Panc1 (cell line): ENCODE results near the gene ZNF549. TPM values are rescaled to one million over a fixed set of nuclear protein-coding genes. Genes with fewer than 3 reads are reported as not detected.
A peak's percentile ranks its signal among the peaks of the same experiment; 100 is the strongest.

ENCODE experiments used
- ATAC-seq: fragments of 200-7000 bp; cut with Tn5 transposase; 2 replicates; pipeline ENCODE4 v1.9.1; 2020; ENCODE audit warnings: mild to moderate bottlenecking, moderate library complexity
- BruUV-seq: library from RNA; stranded (reverse); fragments of 400-500 nt; replicated peaks from 2 replicates; lab custom pipeline; 2021; lab: Mats Ljungman, UMichigan
- CTCF ChIA-PET: fragments of 300-600 bp; sonication (Branson Sonifier 250); formaldehyde crosslinking; loops from one replicate; lab custom pipeline; 2022; ENCODE audit warnings: antibody characterized with exemption; lab: Charles Lee
- POLR2A ChIA-PET: fragments of 300-600 bp; sonication (Branson Sonifier 250); formaldehyde crosslinking; loops from one replicate; lab custom pipeline; 2022; ENCODE audit warnings: antibody characterized with exemption; lab: Charles Lee
- DNase-seq: peaks from one replicate; pipeline ENCODE4 v3.0.0-alpha.2; 2010; ENCODE audit warnings: low read depth, low spot score
- H3K27ac ChIP-seq: 2 replicates; pipeline ENCODE4 v1.5.1; 2011; ENCODE audit warnings: mild to moderate bottlenecking, low read length, inconsistent platforms
- H3K27me3 ChIP-seq: fragments of 200-500 bp; sonication (Bioruptor generic); 2 replicates; pipeline ENCODE4 v1.6.0; 2014; ENCODE audit warnings: low read length, inconsistent platforms; ENCODE audit not compliant: control insufficient read depth, insufficient read depth
- H3K36me3 ChIP-seq: fragments of 200-500 bp; sonication (Bioruptor generic); 2 replicates; pipeline ENCODE4 v1.5.1; 2014; ENCODE audit warnings: inconsistent platforms, mild to moderate bottlenecking, low read length, moderate library complexity; ENCODE audit not compliant: control insufficient read depth, insufficient read depth
- H3K4me1 ChIP-seq: 2 replicates; pipeline ENCODE4 v1.5.1; 2011; ENCODE audit warnings: inconsistent platforms, mild to moderate bottlenecking, low read length, moderate library complexity; ENCODE audit not compliant: control insufficient read depth, insufficient read depth
- H3K4me3 ChIP-seq, 2 experiments: 2 replicates each; pipeline ENCODE4 v1.5.1; 2011 to 2012; ENCODE audit warnings: low read depth in 2 of 2, low read length in 2 of 2, mild to moderate bottlenecking in 2 of 2, inconsistent platforms in 1 of 2, moderate library complexity in 1 of 2
- H3K9me3 ChIP-seq: fragments of 200-500 bp; sonication (Bioruptor generic); 2 replicates; pipeline ENCODE4 v1.5.1; 2014; ENCODE audit warnings: low read depth, mild to moderate bottlenecking, inconsistent platforms, low read length, moderate library complexity; ENCODE audit not compliant: control insufficient read depth, insufficient read depth
- CTCF ChIP-seq: fragments of 450-650 bp; IDR thresholded peaks from 2 replicates; pipeline ENCODE4 v1.5.1; 2017; ENCODE audit warnings: mild to moderate bottlenecking
- POLR2AphosphoS5 ChIP-seq: IDR thresholded peaks from 2 replicates; pipeline ENCODE4 v1.6.1; 2012; ENCODE audit warnings: mild to moderate bottlenecking, low read depth, low read length, moderate library complexity
- REST ChIP-seq, 2 experiments: IDR thresholded peaks; 2 replicates each; pipeline ENCODE4 v1.6.1; 2011 to 2012; ENCODE audit warnings: low read depth in 2 of 2, control low read depth in 1 of 2, low read length in 1 of 2, mild to moderate bottlenecking in 1 of 2, moderate library complexity in 1 of 2; ENCODE audit not compliant: insufficient read depth in 1 of 2
- SIN3A ChIP-seq: IDR thresholded peaks from 2 replicates; pipeline ENCODE4 v1.6.1; 2012; ENCODE audit warnings: low read depth, mild to moderate bottlenecking, low read length, moderate library complexity, borderline replicate concordance; ENCODE audit not compliant: insufficient read depth
- TCF7L2 ChIP-seq: IDR thresholded peaks from 2 replicates; pipeline ENCODE4 v1.6.1; 2011; ENCODE audit warnings: mild to moderate bottlenecking, low read depth, low read length, inconsistent platforms
- in situ Hi-C: cut with HindIII; loops from 2 replicates; pipeline ENCODE4 v1.10.0; 2016; ENCODE audit warnings: low sequenced_read_pairs, low pct_unique_long_range_greater_than_20kb
- intact Hi-C: fragments of 100-400 bp; cut with micrococcal nuclease; formaldehyde crosslinking; loops from one replicate; pipeline ENCODE4 v1.10.0; 2022; ENCODE audit not compliant: unreplicated experiment
- total RNA-seq: library from RNA; stranded (reverse); gene quantifications from one replicate; pipeline ENCODE4 v1.2.1, GENCODE V29; 2021; ENCODE audit not compliant: unreplicated experiment

Gene ZNF549
- total RNA-seq, 1 experiment from 2014 or later, result not detected

- Histone ChIP-seq H3K36me3 (no peaks in the 10 kb centered on the region), H3K9me3 (peaks cover 23% of the 10 kb centered on the region; the same call in 1 of the 2 replicates), H3K4me1 (peaks cover 4% of the 10 kb centered on the region), H3K27ac (peak overlapping the region; percentile 64), H3K27me3 (no peaks in the 10 kb centered on the region), H3K4me3 (peak overlapping the region; percentile 74 to 79)
- TF ChIP-seq REST (IDR thresholded peaks at IDR 0.05; ENCODE audit: insufficient read depth in 1 of 2, low read depth in 2 of 2, low read length in 1 of 2) (no peak), CTCF (no peak)
- DNase-seq (no peak), ATAC-seq (no peak)
- CTCF ChIA-PET, result no interaction called here
- POLR2A ChIA-PET, result interaction anchor here (0.6 kb wide), 1 partner anchor 64 kb away, joined by 7 read pairs; no protein-coding TSS in a partner anchor
- in situ Hi-C loops, result no loop called here
- intact Hi-C loops, result no loop called here
- BruUV-seq, result no TSS peak
Measured at GRCh38 chr19:57599377-57599760, 72.2 kb downstream of the ZNF549 start.

GRCh38 chr19:57599761-57600383 lies 72.7 kb downstream of the ZNF549 start, which contains the start of gene ZNF530:
ZNF530 (plus strand) TSS chr19:57599885; CDS start chr19:57604346, 4,461 bp downstream.
- ChIA-PET POLR2A (interaction anchor here (0.6 kb wide), 1 partner anchor 64 kb away, joined by 7 read pairs; no protein-coding TSS in a partner anchor), CTCF (no interaction called here)
- peak; percentile 100 for ATAC-seq
- peak; percentile 74 for DNase-seq
- Histone ChIP-seq H3K27me3 (no peaks in the 10 kb centered on the region), H3K4me3 (peak within 1 kb of the TSS; percentile 74 to 79), H3K36me3 (no peaks in the 10 kb centered on the region), H3K4me1 (peaks cover 4% of the 10 kb centered on the region), H3K27ac (peak within 1 kb of the TSS; percentile 64), H3K9me3 (peaks cover 28% of the 10 kb centered on the region; the same call in 1 of the 2 replicates)
- TF ChIP-seq REST (IDR thresholded peaks at IDR 0.05; ENCODE audit: insufficient read depth in 1 of 2, low read depth in 2 of 2, low read length in 1 of 2), result no peak
- TF ChIP-seq TCF7L2, result no peak
- peak; percentile 99 for TF ChIP-seq SIN3A
- TF ChIP-seq POLR2AphosphoS5, result peak; percentile 90
- no peak for TF ChIP-seq CTCF
- in situ Hi-C loops (no loop called here), intact Hi-C loops (no loop called here)
- BruUV-seq, result no TSS peak
